Skeletal muscle tissue (tissue), 4 donors: ENCODE data around the gene BEGAIN. TPM values are rescaled to one million over a fixed set of nuclear protein-coding genes. Genes with fewer than 3 reads are reported as not detected.
A peak's percentile ranks its signal among the peaks of the same experiment; 100 is the strongest.

Experiments
- H3K27ac ChIP-seq: one replicate; pipeline ENCODE4 v1.7.0; 2013; ENCODE audit warnings: mild to moderate bottlenecking, low read depth, low read length, inconsistent platforms
- H3K27me3 ChIP-seq, 3 donors: one replicate each; pipeline ENCODE4 v1.7.0; 2013; ENCODE audit warnings: low read length in 3 of 3; ENCODE audit not compliant: control insufficient read depth in 3 of 3, insufficient read depth in 3 of 3
- H3K36me3 ChIP-seq, 3 donors: one replicate each; pipeline ENCODE4 v1.7.0; 2013; ENCODE audit warnings: low read length in 3 of 3; ENCODE audit not compliant: control insufficient read depth in 3 of 3, insufficient read depth in 3 of 3
- H3K4me1 ChIP-seq, 3 donors: one replicate each; pipeline ENCODE4 v1.7.0; 2013; ENCODE audit warnings: low read length in 3 of 3, mild to moderate bottlenecking in 3 of 3; ENCODE audit not compliant: control insufficient read depth in 3 of 3, insufficient read depth in 3 of 3
- H3K4me3 ChIP-seq, 3 donors: one replicate each; pipeline ENCODE4 v1.7.0; 2013; ENCODE audit warnings: low read length in 3 of 3
- H3K9ac ChIP-seq, 3 donors: one replicate each; pipeline ENCODE4 v1.7.0; 2013; ENCODE audit warnings: low read length in 3 of 3, mild to moderate bottlenecking in 3 of 3, moderate library complexity in 2 of 3, low read depth in 1 of 3
- H3K9me3 ChIP-seq, 3 donors: one replicate each; pipeline ENCODE4 v1.7.0; 2013; ENCODE audit warnings: low read length in 3 of 3; ENCODE audit not compliant: control insufficient read depth in 3 of 3
- total RNA-seq: library from RNA; depleted of rRNA; stranded (reverse); fragments of >200 nt; gene quantifications from one replicate; pipeline ENCODE4 v1.2.3, GENCODE V29; 2014
- donor health status: Osteomylitis.

The BEGAIN gene
- total RNA-seq, 1 donor from 2014 or later = 1.0 TPM

DNA sequence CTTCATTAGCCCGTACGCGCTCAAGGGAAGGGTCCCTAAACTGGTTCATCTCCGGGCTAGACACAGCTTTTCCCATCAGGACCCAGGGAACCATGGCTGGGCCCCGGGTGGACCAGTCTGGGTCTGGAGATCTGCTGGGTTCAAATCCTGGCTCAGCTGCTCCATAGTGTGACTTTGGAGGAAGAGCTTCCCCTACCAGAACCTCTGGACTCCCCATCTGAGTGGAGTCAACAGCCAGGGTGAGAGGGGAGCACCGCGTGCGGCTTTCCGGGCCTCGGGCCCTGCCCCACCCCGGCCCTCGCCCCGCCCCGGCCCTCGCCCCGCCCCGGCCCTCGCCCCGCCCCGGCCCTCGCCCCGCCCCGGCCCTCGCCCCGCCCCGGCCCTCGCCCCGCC is 41.2 kb downstream of the BEGAIN start:
- H3K4me3 ChIP-seq = peak overlapping the region in 1 of 3 donors; percentile 6
- H3K9me3 ChIP-seq = no peaks in the 10 kb centered on the region
- H3K27ac ChIP-seq = no peak overlapping the region
- no peaks in the 10 kb centered on the region for H3K36me3 ChIP-seq
- H3K9ac ChIP-seq = no peak overlapping the region
- peaks cover 0 to 7% (median 4%) of the 10 kb centered on the region in 3 donors for H3K27me3 ChIP-seq
- H3K4me1 ChIP-seq = peaks cover 4 to 20% (median 9%) of the 10 kb centered on the region in 3 donors

DNA sequence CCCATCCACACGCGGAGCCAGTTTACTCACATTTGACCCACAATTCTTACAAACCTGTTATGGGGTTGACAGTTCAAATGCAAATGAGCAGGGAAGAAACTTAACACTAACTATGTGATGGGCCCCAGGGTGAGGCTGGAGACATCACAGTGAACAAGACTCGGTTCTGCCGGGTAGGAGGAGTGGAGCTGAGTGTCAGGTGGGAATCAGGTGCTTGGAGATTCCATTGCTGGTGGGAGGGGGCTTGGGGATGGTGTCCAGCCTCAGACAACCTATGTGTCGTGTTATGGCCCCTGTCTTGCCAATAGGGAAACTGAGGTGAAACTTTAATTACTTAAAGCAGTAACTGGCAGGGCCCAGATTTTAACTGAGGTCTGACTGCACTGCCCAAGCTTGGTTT is 41.9 kb downstream of the BEGAIN start:
- no peak overlapping the region for H3K9ac ChIP-seq
- H3K27ac ChIP-seq = no peak overlapping the region
- no peak overlapping the region for H3K4me3 ChIP-seq
- H3K9me3 ChIP-seq = no peaks in the 10 kb centered on the region
- peaks cover 0 to 7% (median 4%) of the 10 kb centered on the region in 3 donors for H3K27me3 ChIP-seq
- H3K36me3 ChIP-seq = no peaks in the 10 kb centered on the region
- peaks cover 4 to 20% (median 9%) of the 10 kb centered on the region in 3 donors for H3K4me1 ChIP-seq

DNA sequence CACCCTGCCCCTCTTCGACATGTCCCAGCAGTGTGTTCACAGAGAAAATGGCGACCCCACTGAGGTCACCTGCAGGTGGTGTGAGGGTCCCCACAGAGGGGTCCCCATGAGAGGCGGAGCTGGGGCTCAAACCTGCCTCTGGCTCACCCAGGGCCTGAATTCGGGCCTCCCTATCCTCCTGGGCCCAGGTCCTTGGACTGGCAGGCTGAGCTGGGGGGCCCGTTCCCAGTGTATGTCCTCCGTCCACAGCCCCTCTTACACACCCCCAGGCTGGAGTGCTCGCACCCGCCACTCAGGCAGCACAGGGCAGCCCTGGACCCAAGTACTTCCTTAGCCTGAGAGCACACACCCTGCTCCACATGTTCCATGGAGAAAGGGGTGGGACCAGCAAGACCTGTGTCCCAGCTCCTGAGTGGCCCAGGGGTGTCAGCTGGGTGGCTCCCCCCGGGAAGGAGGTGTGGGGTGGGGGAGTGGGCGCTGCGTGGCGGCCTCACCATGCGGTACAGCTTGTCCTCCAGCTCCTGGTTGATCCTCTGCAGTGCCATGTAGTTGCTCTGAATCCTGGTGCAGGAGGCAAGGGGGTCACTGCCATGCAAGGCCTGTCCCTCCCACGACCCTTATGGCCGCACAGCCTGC is 42.6 kb downstream of the BEGAIN start:
- Histone ChIP-seq H3K4me1 (peaks cover 4 to 20% (median 9%) of the 10 kb centered on the region in 3 donors), H3K27ac (no peak overlapping the region)

GRCh38 chr14:100543471-100544455 is 43.5 kb downstream of the BEGAIN start:
- Histone ChIP-seq H3K27ac (no peak overlapping the region), H3K4me1 (peaks cover 4 to 20% (median 9%) of the 10 kb centered on the region in 3 donors), H3K9ac (no peak overlapping the region), H3K27me3 (peaks cover 0 to 7% (median 4%) of the 10 kb centered on the region in 3 donors), H3K9me3 (no peaks in the 10 kb centered on the region), H3K4me3 (no peak overlapping the region), H3K36me3 (no peaks in the 10 kb centered on the region)

More for the DNA sequence above, 42.6 kb downstream of the BEGAIN start:
- Histone ChIP-seq H3K9ac (no peak overlapping the region), H3K4me3 (no peak overlapping the region), H3K36me3 (no peaks in the 10 kb centered on the region), H3K27me3 (peaks cover 0 to 7% (median 4%) of the 10 kb centered on the region in 3 donors), H3K9me3 (no peaks in the 10 kb centered on the region)

- Histone ChIP-seq H3K4me3 (no peak overlapping the region), H3K9me3 (no peaks in the 10 kb centered on the region), H3K9ac (no peak overlapping the region), H3K4me1 (peaks cover 4 to 16% (median 9%) of the 10 kb centered on the region in 3 donors), H3K27me3 (peaks cover 0 to 7% (median 4%) of the 10 kb centered on the region in 3 donors), H3K36me3 (no peaks in the 10 kb centered on the region), H3K27ac (no peak overlapping the region)
These were observed 44.5 kb downstream of the BEGAIN start for GRCh38 chr14:100542619-100543205.

DNA sequence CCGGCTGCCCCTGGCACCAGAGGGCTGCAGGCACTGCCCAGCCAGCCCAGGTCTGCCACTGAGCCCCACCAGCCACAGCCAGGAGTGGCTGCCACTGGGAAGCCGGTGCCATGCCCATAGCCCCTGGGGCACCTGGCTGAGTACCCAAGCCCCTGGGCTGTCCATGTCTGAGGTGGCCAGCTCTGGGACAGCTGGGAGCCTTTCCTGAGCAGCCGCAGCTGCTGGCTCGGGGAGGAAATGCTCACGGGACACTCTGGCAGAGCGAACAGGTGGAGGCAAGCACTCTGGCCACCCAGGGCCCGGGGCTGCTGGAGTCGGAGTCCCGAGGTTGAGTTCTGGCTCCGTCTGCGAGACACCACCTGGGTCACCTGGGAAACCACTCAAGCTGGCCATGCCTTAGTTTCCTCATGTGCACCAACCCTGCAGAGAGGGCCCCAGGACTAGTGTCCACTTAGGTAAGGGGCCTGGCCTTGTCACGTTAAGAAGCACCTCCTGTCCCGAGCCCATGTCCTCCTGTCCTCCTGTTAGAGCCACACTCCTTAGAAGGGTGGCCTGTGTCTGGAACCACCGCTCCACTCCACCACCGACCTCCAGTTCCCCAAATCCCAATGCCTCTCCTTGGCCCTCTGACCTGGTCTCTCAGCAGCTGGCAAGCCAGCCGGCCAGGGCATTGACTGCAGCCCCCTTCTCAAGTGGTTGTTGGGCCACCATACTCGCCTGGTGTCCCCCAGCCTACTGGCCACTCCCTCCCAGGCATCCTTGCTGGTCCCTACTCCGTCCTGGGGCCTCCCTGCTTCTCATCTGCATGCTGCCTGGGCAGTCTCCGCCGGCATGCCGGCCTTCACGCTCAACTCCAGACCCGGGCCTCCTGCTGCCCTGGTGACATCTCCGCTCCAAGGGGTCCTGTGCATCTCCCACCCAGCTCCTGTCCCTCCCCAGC is 45.3 kb downstream of the BEGAIN start:
- Histone ChIP-seq H3K4me3 (no peak overlapping the region), H3K27me3 (peaks cover 0 to 5% (median 4%) of the 10 kb centered on the region in 3 donors), H3K27ac (no peak overlapping the region), H3K9me3 (no peaks in the 10 kb centered on the region), H3K9ac (no peak overlapping the region), H3K36me3 (no peaks in the 10 kb centered on the region), H3K4me1 (peaks cover 2 to 10% (median 4%) of the 10 kb centered on the region in 3 donors)

- Histone ChIP-seq H3K4me3 (no peak overlapping the region), H3K9me3 (no peaks in the 10 kb centered on the region)
These were observed 46.1 kb downstream of the BEGAIN start for GRCh38 chr14:100540926-100541620.

GRCh38 chr14:100540141-100540925 is 46.9 kb downstream of the BEGAIN start:
- Histone ChIP-seq H3K4me3 (no peak overlapping the region), H3K27me3 (peaks cover 0 to 4% (median 2%) of the 10 kb centered on the region in 3 donors), H3K27ac (no peak overlapping the region), H3K4me1 (no peaks in the 10 kb centered on the region), H3K36me3 (no peaks in the 10 kb centered on the region), H3K9ac (no peak overlapping the region), H3K9me3 (no peaks in the 10 kb centered on the region)

More at GRCh38 chr14:100540926-100541620, 46.1 kb downstream of the BEGAIN start:
- Histone ChIP-seq H3K4me1 (peaks cover 0 to 5% (median 2%) of the 10 kb centered on the region in 3 donors), H3K36me3 (no peaks in the 10 kb centered on the region), H3K9ac (no peak overlapping the region), H3K27ac (no peak overlapping the region), H3K27me3 (peaks cover 0 to 4% (median 3%) of the 10 kb centered on the region in 3 donors)
